ENCODE results near the gene NPHP4.
"Not testable (repeated sequence)": the region's sequence is repeated elsewhere in the genome, so short reads cannot be mapped to it uniquely, and the experiment has no call there.

Gene NPHP4

GRCh38 chr1:6023346-6023745, 31.1 kb upstream of the NPHP4 start:
- DNase-seq, result no peak

DNA sequence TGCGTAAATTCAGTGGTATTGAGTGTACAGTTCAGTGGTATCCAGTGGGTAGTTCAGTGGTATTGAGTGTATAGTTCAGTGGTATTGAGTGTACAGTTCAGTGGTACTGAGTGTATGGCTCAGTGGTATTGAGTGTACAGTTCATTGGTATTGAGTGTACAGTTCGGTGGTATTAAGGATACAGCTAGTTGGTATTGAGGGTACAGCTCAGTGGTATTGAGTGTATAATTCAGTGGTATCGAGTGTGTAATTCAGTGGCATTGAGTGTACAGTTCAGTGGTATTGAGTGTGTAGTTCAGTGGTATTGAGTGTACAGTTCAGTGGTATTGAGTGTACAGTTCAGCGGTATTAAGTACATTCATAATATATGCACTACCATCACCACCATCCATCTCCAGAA, 30.0 kb upstream of the NPHP4 start:
- no peak for DNase-seq

DNA sequence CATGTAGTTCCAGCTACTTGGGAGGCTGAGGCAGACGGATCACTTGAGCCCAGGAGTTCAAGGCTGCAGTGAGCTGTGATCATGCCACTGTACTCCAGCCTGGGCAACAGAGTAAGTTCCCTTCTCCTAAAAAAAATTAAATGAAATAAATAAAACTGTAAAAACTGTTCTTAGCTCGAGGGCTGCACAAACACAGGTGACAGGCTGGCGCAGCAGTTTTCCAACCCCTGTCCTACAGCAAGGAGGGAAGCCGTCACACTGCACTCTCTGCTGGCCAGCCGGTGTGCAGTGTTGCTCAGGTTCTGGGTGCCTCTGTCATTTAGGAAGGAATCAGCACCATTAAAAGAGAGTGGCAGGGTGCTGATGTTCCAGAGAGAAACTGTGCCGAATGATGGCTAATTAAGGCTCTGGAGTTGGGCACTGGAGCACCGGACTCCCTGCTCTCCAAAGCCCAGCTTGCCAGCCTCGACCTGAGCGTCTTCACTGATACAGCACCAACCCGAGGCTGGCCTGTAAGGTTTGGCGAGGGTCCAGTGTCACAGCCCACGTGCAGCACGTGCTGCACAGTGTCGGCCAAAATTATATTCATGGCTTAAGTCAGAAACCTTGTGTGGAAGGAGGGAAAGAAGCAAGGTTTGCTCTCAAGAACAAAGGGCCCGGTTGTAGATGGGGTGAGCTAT, 27.1 kb upstream of the NPHP4 start:
- no peak for DNase-seq

DNA sequence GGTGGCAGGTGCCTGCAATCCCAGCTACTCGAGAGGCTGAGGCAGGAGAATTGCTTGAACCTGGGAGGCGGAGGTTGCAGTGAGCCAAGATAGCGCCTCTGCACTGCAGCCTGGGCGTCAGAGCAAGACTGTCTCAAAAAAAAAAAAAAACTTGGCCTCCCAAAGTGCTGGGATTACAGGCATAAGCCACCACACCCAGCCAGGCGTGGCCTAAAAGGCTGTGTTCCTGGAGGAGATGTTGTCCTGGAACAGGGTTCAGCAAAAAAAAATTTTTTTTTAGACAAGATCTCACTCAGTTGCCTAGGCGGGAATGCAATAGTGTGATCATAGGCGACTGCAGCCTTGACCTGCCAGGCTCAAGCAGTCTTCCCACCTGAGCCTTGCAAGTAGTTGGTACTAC, 25.4 kb upstream of the NPHP4 start:
- not testable (repeated sequence) for DNase-seq

- no peak for DNase-seq
These were observed 24.1 kb upstream of the NPHP4 start for GRCh38 chr1:6016191-6016865.

DNA sequence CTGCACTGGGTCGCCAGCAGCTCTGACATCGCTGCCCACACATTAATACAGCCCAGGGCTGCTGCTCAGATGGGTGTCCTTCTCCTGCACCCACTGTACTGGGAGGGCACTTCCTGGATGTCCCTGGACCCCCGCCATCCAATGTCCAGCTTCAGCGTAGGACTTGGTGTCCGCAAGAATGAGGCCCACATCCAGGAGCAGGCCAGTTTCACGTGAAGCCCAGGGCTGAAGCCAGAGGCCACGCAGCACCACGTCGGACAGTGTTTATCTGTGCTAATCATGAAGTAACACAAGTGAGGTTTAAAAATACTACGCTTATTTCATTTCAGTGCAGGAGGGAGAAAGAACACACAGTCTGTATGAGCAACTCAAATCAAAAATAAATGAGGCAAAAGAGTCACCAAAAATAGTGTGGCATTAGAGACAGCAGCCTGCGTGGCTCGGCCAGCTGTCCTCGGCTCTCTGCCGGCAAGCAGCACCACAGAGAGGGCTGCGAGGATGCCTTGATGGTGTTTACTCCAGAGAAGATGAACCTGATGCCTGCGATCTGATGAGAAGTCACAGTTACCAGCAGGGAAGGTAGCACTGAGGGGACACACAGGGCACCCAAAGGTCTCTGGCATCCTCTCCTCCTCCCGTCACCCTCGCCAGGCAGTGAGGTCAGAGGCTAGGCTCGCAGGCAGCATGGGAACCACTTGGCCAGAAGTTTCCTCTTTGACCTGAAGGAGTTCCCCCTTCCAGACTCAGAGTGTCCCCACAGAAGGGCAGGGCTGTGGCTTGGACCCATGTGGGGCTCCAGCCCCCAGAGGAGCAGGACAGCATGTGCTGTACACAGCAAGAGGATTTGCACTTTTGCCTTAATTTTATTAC, 22.1 kb upstream of the NPHP4 start:
- no peak for DNase-seq

GRCh38 chr1:6013491-6013890, 21.3 kb upstream of the NPHP4 start:
- DNase-seq, result no peak

- no peak for DNase-seq
These were observed 20.5 kb upstream of the NPHP4 start for GRCh38 chr1:6012529-6013318.

DNA sequence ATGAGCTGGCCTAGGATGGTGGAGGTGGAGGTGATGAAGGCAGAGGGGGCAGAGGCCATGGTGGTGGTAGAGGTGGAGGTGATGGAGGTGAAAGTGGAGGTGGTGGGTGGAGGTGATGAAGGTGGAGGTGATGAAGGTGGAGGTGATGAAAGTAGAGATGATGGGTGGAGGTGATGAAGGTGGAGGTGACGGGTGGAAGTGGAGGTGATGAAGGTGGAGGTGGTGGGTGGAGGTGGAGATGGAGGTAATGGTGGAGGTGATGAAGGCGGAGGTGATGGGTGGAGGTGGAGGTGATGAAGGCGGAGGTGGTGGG, 19.7 kb upstream of the NPHP4 start:
- DNase-seq, result no peak

DNA sequence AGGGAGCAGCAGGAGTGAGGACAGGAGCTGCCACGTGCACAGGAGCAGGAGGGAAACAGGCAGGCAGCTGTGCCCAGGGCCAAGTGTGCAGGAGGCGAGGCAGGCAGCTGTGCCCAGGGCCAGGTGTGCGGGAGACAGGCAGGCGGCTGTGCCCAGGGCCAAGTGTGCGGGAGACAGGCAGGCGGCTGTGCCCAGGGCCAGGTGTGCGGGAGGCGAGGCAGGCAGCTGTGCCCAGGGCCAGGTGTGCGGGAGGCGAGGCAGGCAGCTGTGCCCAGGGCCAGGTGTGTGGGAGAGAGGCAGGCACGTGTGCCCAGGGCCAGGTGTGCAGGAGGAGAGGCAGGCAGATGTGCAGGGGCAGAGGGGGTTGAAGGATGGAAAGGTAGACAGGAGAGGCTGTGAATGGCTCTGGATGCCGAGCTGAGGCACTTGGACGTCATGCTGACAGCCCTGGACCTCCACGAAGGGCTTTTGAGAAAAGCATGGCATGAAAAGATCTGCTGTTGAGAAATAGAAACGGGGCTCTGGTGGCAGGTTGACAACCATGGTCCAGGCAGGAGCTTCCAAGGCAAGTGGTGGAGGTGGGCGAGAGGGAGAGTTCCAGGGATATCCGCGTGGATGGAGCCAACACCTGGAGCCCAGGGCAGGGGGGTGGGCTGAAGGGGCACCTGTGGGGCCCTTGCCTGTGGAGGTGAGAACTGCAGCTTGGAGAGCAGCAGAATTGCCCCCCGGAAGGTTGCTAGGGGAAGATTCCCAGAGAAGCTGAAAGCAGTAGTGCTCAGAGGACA, 19.1 kb upstream of the NPHP4 start:
- DNase-seq, result no peak

DNA sequence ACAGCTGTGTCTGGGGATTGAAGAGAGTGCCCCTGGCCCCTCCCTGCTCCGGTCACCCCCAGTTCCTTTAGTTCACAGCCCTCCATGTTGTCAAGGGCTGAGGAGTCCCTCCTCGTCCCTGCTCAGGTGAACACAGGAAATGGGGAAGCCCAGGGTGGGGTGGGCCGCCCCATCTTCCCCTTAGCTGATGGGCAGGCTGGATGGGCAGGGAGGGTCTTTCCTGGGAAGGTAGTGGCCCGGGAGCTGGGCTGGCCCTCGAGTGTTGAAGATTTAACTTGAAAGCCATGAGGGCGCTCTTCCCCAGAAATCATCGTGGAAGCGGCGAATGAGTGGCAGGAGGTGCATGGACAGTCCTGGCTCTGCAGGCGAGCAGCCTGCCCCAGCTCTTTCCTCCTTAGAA, 18.3 kb upstream of the NPHP4 start:
- DNase-seq, result no peak

DNA sequence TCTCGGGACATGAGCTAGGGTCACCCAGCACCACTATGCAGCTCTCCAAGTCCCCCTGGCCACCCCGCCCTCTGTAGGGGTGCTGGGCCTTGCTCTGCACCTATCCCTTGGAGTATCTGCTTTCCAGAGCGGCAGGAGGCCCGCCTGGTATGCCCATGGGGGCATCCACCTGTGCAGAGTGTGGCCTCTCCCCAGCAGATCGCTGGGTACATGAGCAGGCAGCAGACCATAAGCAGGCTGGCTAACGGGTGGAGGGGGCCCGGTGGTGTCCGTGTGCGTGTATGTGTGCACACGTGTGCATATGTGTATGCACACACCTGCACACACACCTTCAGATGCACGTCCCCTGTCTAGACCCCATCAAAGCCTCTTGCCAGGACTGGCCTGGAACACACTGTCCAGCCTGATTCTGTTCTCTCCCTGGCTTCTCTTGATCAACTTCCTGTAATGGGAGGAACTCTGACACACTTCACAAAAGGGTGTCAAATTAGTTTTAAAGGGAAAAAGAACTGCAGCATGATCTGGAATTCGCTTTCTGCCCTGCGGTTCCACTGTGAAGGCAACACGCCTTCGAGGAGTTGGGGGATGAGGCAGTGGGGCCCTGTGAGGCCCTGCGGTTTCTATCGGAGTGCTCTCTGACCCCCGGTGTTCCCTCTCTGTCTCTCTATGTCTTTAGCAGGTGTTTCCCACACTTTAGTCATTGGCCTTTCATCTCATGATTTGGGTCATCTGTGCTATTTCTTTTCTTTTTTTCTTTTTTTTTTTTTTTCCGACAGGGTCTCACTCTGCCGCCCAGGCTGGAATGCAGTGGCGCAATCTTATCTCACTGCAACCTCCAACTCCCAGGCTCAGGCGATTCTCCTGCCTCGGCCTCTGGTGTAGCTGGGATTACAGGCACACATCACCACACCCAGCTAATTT, 17.2 kb upstream of the NPHP4 start:
- no peak for DNase-seq

DNA sequence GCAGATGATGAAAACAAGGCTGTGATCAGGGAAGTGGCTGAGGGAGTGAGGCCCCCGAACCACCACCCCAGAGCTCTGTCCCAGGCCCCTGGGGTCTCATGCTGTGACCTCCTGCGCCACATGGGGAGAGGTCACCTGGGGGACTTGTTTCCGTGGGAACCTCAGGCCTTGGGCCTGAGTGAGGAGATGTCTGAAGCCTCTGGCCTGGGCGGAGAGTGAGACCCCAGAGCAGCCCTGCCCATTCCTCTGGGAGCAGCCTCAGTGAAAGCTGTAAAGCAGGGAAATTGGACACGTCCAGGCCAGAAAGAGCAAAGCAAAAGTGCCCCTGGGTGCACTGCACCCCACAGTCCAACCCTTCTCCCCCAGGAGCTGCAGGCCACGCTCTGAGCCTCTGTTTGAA, 16.5 kb upstream of the NPHP4 start:
- no peak for DNase-seq

DNA sequence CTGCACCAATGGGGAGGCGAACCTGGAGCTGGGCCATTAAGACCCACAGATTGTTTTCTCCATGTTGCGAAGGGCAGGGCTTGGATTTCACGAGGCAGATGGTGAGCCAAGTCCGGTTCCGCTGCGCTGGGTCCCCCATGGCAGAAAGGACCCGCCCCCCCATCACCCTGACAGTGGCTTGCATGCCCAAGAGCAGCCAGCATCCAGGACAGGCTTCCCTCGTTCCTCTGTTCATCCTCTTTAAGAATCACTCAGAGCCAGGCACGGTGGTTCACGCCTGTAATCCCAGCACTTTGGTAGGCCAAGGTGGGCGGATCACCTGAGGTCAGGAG, 15.8 kb upstream of the NPHP4 start:
- no peak for DNase-seq

DNA sequence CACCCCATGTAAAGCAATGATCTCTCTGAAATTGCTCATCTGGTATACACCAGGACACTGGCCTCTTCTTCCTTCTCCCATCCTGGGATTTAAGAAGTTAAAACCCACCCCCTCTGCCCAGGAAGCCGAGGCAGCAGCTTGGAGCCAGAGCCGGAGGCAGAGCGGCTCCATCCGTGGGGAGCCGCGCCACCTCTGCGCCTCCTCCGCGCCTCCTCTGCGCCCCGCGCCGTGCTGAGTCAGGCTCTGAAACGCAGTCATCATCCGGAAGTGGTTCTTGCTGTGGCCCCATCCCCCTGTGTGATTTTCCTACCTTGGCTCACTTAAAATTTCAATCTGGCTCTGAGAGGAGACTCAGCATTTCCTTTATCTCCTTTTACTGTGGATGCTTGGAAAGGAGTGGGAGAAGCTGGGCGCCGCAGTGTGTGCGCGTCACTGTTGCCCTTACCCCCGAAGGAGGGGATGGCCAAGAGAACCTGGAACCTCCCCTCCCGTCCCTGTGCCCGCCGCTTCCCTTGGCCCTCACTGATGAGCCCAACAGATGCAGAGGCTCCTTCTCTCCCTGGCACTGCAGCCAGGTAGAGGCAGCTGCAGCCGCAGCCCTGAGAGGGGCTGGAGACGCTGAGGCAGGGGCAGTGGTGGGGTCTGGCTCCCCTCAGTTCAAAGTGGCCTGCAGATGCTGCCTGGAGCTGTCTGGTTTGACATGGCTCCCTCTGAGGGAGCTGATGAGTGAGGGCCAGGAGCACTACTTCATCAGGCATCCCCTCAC, 15.3 kb upstream of the NPHP4 start:
- no peak for DNase-seq

DNA sequence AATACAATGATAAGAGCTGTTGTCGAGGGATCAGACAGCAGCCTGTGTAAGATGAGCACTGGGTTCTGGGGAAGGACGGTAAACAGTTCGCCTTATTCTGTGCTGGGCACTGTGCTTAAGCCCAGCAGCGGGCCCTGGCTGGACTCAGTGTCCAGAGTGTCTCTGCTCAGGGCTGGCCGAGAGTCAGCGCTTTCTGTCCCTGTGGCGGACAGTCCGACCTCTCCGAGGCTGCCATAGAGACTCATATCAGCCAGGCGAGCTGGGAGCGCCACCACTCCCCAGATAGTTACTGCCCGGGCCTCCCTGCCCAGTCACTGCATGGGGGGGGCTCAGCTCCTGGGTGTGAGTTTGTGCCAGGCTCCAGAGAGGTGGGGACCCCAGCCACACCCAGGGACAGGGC, 14.7 kb upstream of the NPHP4 start:
- no peak for DNase-seq

GRCh38 chr1:6005276-6005917, 13.2 kb upstream of the NPHP4 start:
- no peak for DNase-seq

GRCh38 chr1:6004412-6005123, 12.3 kb upstream of the NPHP4 start:
- no peak for DNase-seq

Data from CD4-positive, alpha-beta T cell treated with Interferon gamma for 1 hour (primary cell).